GM21528 (cell line): Measurements from ENCODE around the gene CRLF3.
"Not testable (repeated sequence)": the region's sequence is repeated elsewhere in the genome, so short reads cannot be mapped to it uniquely, and the experiment has no call there.

Experiments
- ATAC-seq: cut with Tn5 transposase; IDR thresholded peaks from one replicate; pipeline ENCODE4 v1.9.1; 2021; ENCODE audit warnings: mild to moderate bottlenecking, moderate library complexity; ENCODE audit not compliant: unreplicated experiment, low FRiP score

The CRLF3 gene

DNA sequence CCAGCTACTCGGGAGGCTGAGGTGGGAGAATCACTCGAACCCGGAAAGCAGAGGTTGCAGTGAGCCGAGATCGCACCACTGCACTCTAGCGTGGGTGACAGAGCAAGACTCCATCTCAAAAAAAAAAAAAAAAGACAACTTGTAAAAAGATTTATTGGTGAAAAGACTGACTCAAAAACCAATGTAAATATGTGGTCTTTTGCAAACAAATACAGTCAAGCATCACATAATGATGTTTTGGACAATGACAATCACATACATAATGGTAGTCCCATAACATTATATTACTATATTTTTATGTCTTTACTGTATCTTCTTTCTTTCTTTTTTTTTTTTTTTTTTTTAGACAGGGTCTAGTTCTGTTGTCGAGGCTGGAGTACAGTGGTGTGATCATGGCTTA, 8.3 kb downstream of the CRLF3 start:
- ATAC-seq: no peak

- not testable (repeated sequence) for ATAC-seq
Observed at GRCh38 chr17:30814860-30815259, 9.6 kb downstream of the CRLF3 start.

DNA sequence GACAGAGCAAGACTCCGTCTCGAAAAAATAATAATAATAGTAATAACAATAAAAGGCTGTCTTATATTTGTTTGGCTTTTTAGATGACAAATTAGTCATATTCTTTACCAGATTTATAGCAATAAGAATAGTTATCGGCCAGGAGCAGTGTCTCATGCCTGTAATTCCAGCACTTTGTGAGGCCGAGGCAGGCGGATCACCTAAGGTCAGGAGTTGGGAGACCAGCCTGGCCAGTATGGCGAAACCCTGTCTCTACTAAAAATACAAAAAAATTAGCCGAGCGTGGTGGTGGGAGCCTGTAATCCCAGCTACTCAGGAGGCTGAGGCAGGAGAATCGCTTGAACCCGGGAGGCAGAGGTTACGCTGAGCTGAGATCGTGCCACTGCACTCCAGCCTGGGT, 10.3 kb downstream of the CRLF3 start:
- not testable (repeated sequence) for ATAC-seq

DNA sequence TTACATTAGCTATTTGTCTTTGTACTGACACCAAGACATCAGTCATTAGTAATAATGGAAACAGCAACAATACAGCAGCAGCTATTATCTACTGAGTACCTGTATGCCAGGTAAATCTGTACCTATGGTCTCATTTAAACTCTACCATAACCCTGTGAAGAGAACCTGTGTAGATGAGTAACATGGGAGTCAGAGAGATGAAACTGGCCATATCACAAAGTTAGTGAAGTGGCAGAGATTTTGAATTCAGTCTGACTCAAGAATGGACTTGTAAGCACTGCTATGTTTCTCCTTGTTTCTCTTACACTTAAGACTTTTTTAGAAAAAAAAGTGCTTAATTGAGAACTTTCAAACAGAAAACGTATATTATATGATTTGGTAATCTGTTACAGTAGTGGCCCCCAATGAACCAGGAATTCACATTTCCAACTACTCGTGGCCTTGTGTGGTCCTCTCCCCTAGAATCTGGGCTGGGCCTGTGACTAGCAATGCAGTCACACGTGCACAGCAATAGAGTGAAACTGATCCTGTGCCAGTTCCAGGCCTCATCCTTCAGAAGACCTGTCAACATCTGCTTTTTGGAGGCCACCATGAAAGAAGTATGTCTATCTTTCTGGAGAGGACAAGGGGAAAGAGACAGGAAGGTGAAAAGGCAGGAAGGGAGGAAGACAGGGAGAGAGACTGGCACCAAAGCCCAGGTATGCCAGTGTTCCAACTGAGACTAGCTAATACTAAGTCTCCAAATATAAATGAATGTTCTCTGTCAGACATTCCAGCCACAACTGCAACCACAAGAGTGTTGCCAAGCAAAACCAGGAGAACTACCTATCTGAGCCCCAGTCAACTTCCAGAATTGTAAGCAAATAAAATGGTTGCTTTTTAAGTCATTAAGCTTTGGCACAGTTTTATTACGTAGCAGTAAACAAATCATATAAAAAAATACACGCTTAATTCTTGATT, 12.0 kb downstream of the CRLF3 start:
- ATAC-seq: no peak

GRCh38 chr17:30809867-30810266, 14.6 kb downstream of the CRLF3 start:
- ATAC-seq: no peak

DNA sequence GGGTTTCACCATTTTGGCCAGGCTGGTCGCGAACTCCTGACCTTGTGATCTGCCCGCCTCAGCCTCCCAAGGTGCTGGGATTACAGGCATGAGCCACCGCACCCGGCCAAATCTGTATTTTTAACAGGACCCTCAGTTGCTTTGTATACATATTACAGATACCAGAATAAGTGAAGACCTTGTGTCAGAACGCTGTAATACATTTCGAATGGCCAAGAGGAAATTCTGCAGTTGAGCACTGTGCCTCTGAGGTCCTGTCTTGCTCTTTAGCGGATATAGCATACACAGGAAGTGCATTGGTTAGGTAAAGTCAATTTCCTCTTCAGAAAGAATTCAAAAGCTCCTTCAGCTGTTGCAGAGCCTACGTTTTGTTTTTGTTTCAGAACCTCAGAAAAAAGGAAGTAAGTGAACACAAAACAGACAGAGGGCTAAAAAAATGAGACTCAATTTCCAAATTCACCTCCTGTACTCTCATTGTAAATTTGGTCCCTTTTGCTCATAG, 15.7 kb downstream of the CRLF3 start:
- ATAC-seq: peak; percentile 77

GRCh38 chr17:30807896-30808295, 16.6 kb downstream of the CRLF3 start:
- no peak for ATAC-seq

DNA sequence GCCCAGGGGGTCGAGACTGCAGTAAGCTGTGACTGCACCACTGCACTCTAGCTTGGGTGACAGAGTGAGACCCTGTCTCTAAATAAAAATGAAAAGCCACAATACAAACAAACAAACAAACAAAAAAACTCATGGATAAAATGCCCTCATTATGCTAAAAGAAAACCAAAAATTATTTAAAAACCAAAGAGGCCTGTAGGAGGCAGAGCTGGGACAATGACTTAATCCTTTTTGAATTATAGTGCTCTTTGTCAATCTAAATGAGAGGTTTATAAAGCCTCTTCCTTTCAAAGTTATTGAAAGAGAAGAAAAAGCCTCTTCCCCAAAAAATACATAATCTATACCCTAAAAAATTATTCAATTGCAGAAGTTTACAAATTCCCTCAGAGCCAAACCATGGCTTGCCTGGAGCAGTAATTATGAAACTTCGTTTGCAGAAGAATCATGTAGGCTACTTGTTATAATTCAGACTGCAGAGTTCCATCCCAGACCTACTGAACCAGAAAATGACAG, 18.5 kb downstream of the CRLF3 start:
- no peak for ATAC-seq

- ATAC-seq: no peak
Observed at GRCh38 chr17:30801671-30802070, 22.8 kb downstream of the CRLF3 start.

DNA sequence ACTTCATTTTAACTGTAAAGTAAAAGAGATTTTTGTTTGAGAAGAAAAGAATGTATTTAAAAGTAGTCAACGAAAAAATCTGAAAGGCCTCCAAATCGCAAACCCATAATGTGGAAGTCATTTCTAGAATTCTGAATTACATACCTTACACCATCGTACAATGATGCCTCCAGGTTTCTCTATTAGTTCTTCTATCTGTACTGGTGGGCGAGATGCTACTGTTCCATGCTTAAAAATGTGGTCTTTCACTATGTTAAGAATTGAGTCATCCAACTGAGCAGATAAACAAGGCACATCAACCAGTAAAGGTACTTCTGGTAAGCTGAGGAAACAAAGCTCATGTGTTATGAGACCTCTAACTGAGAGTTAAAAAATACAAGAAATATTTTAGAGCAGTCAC, 28.5 kb downstream of the CRLF3 start:
- no peak for ATAC-seq

DNA sequence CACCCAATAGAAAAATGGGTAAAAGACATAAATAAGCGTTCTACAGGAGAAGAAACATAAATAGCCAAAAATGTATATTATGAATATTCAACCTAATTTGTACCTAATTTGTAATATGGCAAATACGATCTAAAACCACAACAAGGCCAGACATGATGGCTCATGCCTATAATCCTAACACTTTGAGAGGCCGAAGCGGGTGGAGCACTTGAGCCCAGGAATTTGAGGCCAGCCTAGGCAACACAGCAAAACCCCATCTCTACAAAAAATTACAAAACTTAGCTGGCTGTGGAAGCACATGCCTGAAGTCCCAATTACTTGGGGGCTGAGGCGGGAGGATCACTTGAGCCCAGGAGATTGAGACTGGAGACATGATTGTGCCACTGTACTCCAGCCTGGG, 30.1 kb downstream of the CRLF3 start:
- ATAC-seq: no peak

DNA sequence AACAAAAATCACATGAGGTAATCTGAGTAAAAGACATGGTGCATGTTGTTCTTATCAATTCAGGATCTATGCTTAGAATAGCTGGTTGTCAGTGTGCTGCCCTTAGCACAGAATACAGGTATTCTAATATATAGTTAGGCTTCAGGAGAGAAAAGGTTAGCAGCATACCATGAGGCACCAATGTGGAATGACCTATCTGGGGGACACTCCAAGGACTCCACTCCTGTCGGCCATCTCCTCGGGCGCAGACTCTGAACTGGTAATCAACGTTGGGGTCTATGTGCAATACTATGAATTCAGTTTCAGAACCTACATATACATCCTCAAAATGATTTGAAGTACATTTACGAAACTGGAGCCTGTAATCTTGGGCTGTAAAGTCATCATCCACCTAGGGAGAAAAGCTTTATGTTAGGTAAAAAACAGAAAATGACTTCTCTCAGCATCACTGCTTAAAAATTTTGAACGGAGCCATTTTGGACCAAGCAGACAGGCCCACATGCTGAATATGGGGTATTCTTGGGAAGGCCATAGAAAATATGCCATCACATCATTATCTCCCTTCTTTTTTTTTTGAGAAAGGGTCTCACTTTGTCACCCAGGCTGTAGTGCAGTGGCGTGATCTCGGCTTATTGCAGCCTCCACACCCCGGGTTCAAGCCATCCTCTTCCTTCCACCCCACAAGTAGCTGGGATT, 31.1 kb downstream of the CRLF3 start:
- no peak for ATAC-seq

DNA sequence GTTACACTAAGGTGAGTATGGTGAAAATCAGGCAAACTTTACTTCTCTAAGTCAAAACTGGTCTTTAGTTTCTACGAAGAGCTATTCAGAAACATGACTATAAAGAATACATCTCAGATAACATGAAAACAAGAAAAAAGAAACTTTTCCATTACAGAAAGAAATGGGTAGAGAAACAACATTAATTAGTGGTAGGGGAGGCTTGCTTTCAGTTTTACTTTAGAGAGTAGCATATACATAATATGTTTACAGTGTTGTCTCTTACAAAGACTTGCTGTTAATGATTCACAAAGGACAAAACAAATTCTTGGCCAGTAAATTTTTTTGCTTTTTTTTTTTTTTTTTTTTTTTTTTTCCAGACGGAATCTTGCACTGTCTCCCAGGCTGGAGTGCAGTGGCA, 34.2 kb downstream of the CRLF3 start:
- ATAC-seq: no peak

- ATAC-seq: no peak
Observed at GRCh38 chr17:30788918-30789317, 35.6 kb downstream of the CRLF3 start.

DNA sequence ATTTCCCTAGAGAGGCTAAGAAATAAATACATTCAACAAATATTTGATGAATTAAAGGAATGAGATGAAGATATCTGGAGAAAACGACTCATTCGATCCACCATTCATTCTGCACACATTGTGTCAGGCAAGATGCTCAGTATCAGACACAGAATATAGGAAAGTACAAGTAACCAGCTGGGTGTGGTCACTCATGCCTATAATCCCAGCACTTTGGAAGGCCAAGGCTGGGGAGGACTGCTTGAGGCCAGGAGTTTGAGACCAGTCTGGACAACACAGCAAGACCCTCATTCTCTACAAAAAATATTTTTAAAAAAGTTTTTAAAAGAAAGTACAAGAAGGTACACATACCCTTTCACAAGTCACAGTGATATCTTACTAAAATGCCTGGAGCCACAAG, 42.3 kb downstream of the CRLF3 start:
- ATAC-seq: no peak

DNA sequence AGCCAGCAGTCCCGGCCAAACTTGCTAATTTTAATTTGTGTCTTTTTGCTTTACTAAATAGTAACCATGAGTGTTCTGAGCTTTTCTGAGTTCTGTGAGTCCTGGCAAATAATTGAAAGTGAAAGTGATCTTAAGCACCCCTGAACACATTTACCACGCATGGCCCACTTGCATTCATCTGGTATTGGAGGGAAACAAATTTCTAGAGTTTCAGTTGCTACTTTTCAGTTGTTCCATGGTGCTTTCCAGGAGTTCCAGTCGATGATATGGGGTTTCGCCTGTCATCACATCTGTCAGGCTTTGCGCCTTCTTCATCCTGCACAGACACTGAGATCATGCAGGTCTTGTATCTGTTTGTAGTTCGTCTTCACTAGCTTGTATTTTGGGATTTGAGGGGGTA, 44.1 kb downstream of the CRLF3 start:
- no peak for ATAC-seq

DNA sequence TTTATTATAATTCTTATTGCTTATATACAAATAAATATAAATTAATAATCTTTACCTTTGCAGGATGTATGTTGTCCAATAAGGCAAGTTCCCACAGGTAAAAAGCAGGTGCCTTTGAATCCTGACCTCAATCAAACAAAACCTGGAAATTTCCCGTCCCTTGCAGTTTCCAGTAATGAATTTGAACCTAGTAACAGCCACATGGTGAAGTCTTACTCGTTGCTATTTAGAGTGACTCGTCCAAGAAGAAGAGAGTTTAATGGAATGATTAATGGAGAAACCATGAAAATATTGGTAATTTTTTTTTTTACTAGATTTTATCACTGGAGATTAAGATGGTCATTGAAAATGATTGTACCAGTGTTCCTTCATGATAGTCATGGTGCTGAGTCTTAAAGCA, 55.7 kb downstream of the CRLF3 start:
- not testable (repeated sequence) for ATAC-seq

- not testable (repeated sequence) for ATAC-seq
Observed at GRCh38 chr17:30767641-30768404, 56.7 kb downstream of the CRLF3 start.

- no peak for ATAC-seq
Observed at GRCh38 chr17:30761060-30761459, 63.4 kb downstream of the CRLF3 start.

- ATAC-seq: not testable (repeated sequence)
Observed at GRCh38 chr17:30753291-30753690, 71.2 kb downstream of the CRLF3 start.

DNA sequence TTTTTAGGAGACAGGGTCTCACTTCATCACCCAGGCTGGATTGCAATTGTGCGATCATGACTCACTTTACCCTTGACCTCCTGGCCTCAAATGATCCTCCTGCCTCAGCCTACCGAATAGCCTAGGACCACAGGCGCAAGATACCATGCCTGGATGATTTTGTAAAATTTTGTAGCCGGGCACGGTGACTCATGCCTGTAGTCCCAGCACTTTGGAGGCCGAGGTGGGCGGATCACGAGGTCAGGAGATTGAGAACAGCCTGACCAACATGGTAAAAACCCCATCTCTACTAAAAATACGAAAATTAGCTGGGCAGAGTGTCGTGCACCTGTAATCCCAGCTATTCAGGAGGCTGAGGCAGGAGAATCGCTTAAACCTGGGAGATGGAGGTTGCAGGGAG, 73.5 kb downstream of the CRLF3 start:
- not testable (repeated sequence) for ATAC-seq
